OCI-LY7 (cell line): ENCODE results near the gene TSHZ2. TPM values are rescaled to one million over a fixed set of nuclear protein-coding genes. Genes with fewer than 3 reads are reported as not detected.

Experiments used
- BruUV-seq: library from RNA; stranded (reverse); fragments of 400-500 nt; replicated peaks from 2 replicates; lab custom pipeline; 2021; lab: Mats Ljungman, UMichigan
- CTCF ChIA-PET: fragments of 300-600 bp; sonication (Branson Sonifier 250); formaldehyde crosslinking; loops from one replicate; lab custom pipeline; 2022; ENCODE audit warnings: antibody characterized with exemption; ENCODE audit not compliant: unreplicated experiment; lab: Charles Lee
- POLR2A ChIA-PET: fragments of 300-600 bp; sonication (Branson Sonifier 250); formaldehyde crosslinking; loops from one replicate; lab custom pipeline; 2022; ENCODE audit warnings: antibody characterized with exemption; lab: Charles Lee
- DNase-seq: peaks from one replicate; pipeline ENCODE4 v3.0.0-alpha.2; 2015; ENCODE audit warnings: low spot score
- H2AFZ ChIP-seq: fragments of 200-600 bp; sonication (generic), shearing (Covaris generic); 2 replicates; pipeline ENCODE4 v1.6.1; 2014; ENCODE audit warnings: mild to moderate bottlenecking, antibody characterized with exemption, low read length, moderate library complexity
- H3K27ac ChIP-seq: fragments of 200-600 bp; sonication (generic); 2 replicates; pipeline ENCODE4 v1.5.1; 2014; ENCODE audit warnings: mixed run types, low read depth, mild to moderate bottlenecking, moderate library complexity, low read length, inconsistent platforms; ENCODE audit not compliant: poor library complexity, severe bottlenecking
- H3K36me3 ChIP-seq: fragments of 200-600 bp; sonication (generic); 2 replicates; pipeline ENCODE4 v1.6.1; 2014; ENCODE audit warnings: mild to moderate bottlenecking, antibody characterized with exemption, low read length, moderate library complexity, mixed read lengths; ENCODE audit not compliant: insufficient read depth
- H3K4me1 ChIP-seq: fragments of 200-600 bp; sonication (generic); 2 replicates; pipeline ENCODE4 v1.5.1; 2014; ENCODE audit warnings: mild to moderate bottlenecking, low read length; ENCODE audit not compliant: insufficient read depth, poor library complexity, severe bottlenecking
- H3K4me2 ChIP-seq: fragments of 200-600 bp; sonication (generic); 2 replicates; pipeline ENCODE4 v1.6.1; 2014; ENCODE audit warnings: mild to moderate bottlenecking, low read length
- H3K4me3 ChIP-seq: fragments of 200-600 bp; sonication (generic); 2 replicates; pipeline ENCODE4 v1.5.1; 2014; ENCODE audit warnings: mild to moderate bottlenecking, low read depth, low read length; ENCODE audit not compliant: poor library complexity, severe bottlenecking
- H3K79me2 ChIP-seq: fragments of 200-600 bp; sonication (generic); 2 replicates; pipeline ENCODE4 v1.6.1; 2016; ENCODE audit warnings: low read depth, mild to moderate bottlenecking, low read length, moderate library complexity, mixed read lengths; ENCODE audit not compliant: insufficient read depth
- H3K9me2 ChIP-seq: fragments of 200-600 bp; sonication (generic); 2 replicates; pipeline ENCODE4 v1.6.1; 2016; ENCODE audit warnings: mild to moderate bottlenecking, low read length, mixed read lengths; ENCODE audit not compliant: insufficient read depth
- H3K9me3 ChIP-seq: fragments of 200-600 bp; sonication (generic); 2 replicates; pipeline ENCODE4 v1.6.1; 2014; ENCODE audit warnings: mild to moderate bottlenecking, mixed run types, low read length, mixed read lengths
- H4K20me1 ChIP-seq: fragments of 200-600 bp; sonication (generic); 2 replicates; pipeline ENCODE4 v1.6.1; 2014; ENCODE audit warnings: mild to moderate bottlenecking, antibody characterized with exemption, low read length, moderate library complexity, mixed read lengths; ENCODE audit not compliant: insufficient read depth
- CTCF ChIP-seq: fragments of 200-600 bp; sonication (generic); conservative IDR thresholded peaks from 2 replicates; pipeline ENCODE4 v1.5.1; 2014; ENCODE audit warnings: mild to moderate bottlenecking, antibody characterized with exemption, low read length, moderate library complexity, mixed read lengths
- EZH2phosphoT487 ChIP-seq: fragments of 200-600 bp; sonication (generic); IDR thresholded peaks from 2 replicates; pipeline ENCODE4 v1.6.1; 2018; ENCODE audit warnings: low read depth, borderline replicate concordance, mild to moderate bottlenecking, mixed run types, antibody characterized with exemption, low read length, moderate library complexity, mixed read lengths
- intact Hi-C: fragments of 100-400 bp; cut with micrococcal nuclease; formaldehyde crosslinking; loops from one replicate; pipeline ENCODE4 v1.10.0; 2022; ENCODE audit not compliant: unreplicated experiment
- total RNA-seq, 2 experiments: library from RNA; depleted of rRNA in 1 of 2; stranded (reverse); fragments of >200 nt in 1 of 2; shearing (Covaris generic) in 1 of 2; gene quantifications; 2 replicates each; pipeline ENCODE4 v1.2.3, GENCODE V29; 2014 to 2022

Gene TSHZ2
- total RNA-seq, 2 experiments from 2014 or later, result not detected

GRCh38 chr20:53168491-53168890, 196.3 kb downstream of the TSHZ2 start:
- Histone ChIP-seq H4K20me1 (no peaks in the 10 kb centered on the region), H3K4me2 (no peak overlapping the region), H3K9me2 (no peaks in the 10 kb centered on the region), H3K36me3 (no peaks in the 10 kb centered on the region), H2AFZ (no peak overlapping the region), H3K4me3 (no peak overlapping the region), H3K79me2 (no peaks in the 10 kb centered on the region), H3K4me1 (peaks cover 5% of the 10 kb centered on the region), H3K9me3 (no peaks in the 10 kb centered on the region), H3K27ac (no peak overlapping the region)
- no TSS peak for BruUV-seq
- CTCF ChIA-PET, result no interaction called here
- POLR2A ChIA-PET, result no interaction called here
- DNase-seq, result no peak
- intact Hi-C loops, result no loop called here
- no peak for TF ChIP-seq EZH2phosphoT487
- TF ChIP-seq CTCF, result no peak

- BruUV-seq, result no TSS peak
- no peak overlapping the region for H2AFZ ChIP-seq
Observed at GRCh38 chr20:53170196-53170595, 198.0 kb downstream of the TSHZ2 start.

More at GRCh38 chr20:53170196-53170595, 198.0 kb downstream of the TSHZ2 start:
- Histone ChIP-seq H3K4me2 (no peak overlapping the region), H3K27ac (no peak overlapping the region), H3K4me1 (peaks cover 5% of the 10 kb centered on the region), H3K4me3 (no peak overlapping the region), H3K9me2 (no peaks in the 10 kb centered on the region), H3K79me2 (no peaks in the 10 kb centered on the region), H3K36me3 (no peaks in the 10 kb centered on the region), H4K20me1 (no peaks in the 10 kb centered on the region), H3K9me3 (no peaks in the 10 kb centered on the region)
- no peak for TF ChIP-seq EZH2phosphoT487
- no peak for TF ChIP-seq CTCF
- intact Hi-C loops, result no loop called here
- CTCF ChIA-PET, result no interaction called here
- no peak for DNase-seq
- POLR2A ChIA-PET, result interaction anchor here (1.1 kb wide), 1 partner anchor 11 kb away, joined by 3 read pairs; no protein-coding TSS in a partner anchor
